Spleen (tissue), 11 donors: ENCODE results near the gene DDIT4. TPM values are rescaled to one million over a fixed set of nuclear protein-coding genes. Genes with fewer than 3 reads are reported as not detected.

Source experiments
- DNase-seq: peaks from one replicate; pipeline ENCODE4 v3.0.0-alpha.2; 2020
- H3K27ac ChIP-seq, 8 donors: fragments of 200-600 bp; sonication (generic) in 7 of 8; 1 replicate in 4 of 8; 2 replicates in 4 of 8; pipeline versions ENCODE4 v1.5.0 to v1.8.0; 2016 to 2021; ENCODE audit warnings: inconsistent platforms in 4 of 8, mild to moderate bottlenecking in 4 of 8, moderate library complexity in 1 of 8
- H3K27me3 ChIP-seq, 7 donors: fragments of 200-600 bp; sonication (generic) in 6 of 7; replicated peaks in 1 of 7; 1 replicate in 4 of 7; 2 replicates in 3 of 7; pipeline versions ENCODE4 v1.5.0 to v1.8.0; 2016 to 2021; ENCODE audit warnings: inconsistent platforms in 3 of 7, mild to moderate bottlenecking in 1 of 7
- H3K36me3 ChIP-seq, 6 donors: fragments of 200-600 bp; sonication (generic) in 5 of 6; 1 replicate in 4 of 6; 2 replicates in 2 of 6; pipeline versions ENCODE4 v1.5.0 to v1.8.0; 2016 to 2021; ENCODE audit warnings: inconsistent platforms in 2 of 6
- H3K4me1 ChIP-seq, 6 donors: fragments of 200-600 bp; sonication (generic) in 5 of 6; 1 replicate in 3 of 6; 2 replicates in 3 of 6; pipeline versions ENCODE4 v1.5.0 to v1.8.0; 2016 to 2021; ENCODE audit warnings: inconsistent platforms in 3 of 6
- H3K4me3 ChIP-seq, 8 donors: fragments of 200-600 bp; sonication (generic) in 7 of 8; 1 replicate in 4 of 8; 2 replicates in 4 of 8; pipeline versions ENCODE4 v1.5.0 to v1.8.0; 2016 to 2021; ENCODE audit warnings: inconsistent platforms in 4 of 8, mild to moderate bottlenecking in 4 of 8, moderate library complexity in 2 of 8
- H3K9me3 ChIP-seq, 8 donors: fragments of 200-600 bp; sonication (generic) in 7 of 8; 1 replicate in 4 of 8; 2 replicates in 4 of 8; pipeline versions ENCODE4 v1.5.0 to v1.8.0; 2016 to 2021; ENCODE audit warnings: inconsistent platforms in 4 of 8
- CTCF ChIP-seq, 11 experiments: fragments of 200-600 bp in 7 of 11; fragments of 450-650 bp in 4 of 11; sonication (generic) in 4 of 11; IDR thresholded peaks in 8 of 11; conservative IDR thresholded peaks in 3 of 11; 1 replicate in 7 of 11; 2 replicates in 4 of 11; pipeline versions ENCODE4 v1.4.0 to v1.8.0; 2016 to 2021; ENCODE audit warnings: antibody characterized with exemption in 11 of 11, inconsistent platforms in 4 of 11, mild to moderate bottlenecking in 1 of 11
- POLR2A ChIP-seq, 3 donors: fragments of 450-650 bp; IDR thresholded peaks; one replicate each; pipeline ENCODE4 v1.5.1; 2017; ENCODE audit warnings: antibody characterized with exemption in 3 of 3, mild to moderate bottlenecking in 1 of 3
- POLR2AphosphoS5 ChIP-seq, 3 donors: sonication (generic); formaldehyde crosslinking; IDR thresholded peaks; one replicate each; pipeline ENCODE4 v1.5.1; 2017; ENCODE audit warnings: antibody characterized with exemption in 3 of 3
- WGBS, 5 donors: extraction: QIAGEN DNeasy Blood & Tissue Kit in 3 of 5; methylation state at CpG; one replicate each; pipeline versions ENCODE4 v1.1.5 to v1.1.7; 2013 to 2018; 5-methylcytosine and 5-hydroxymethylcytosine counted together
- intact Hi-C: fragments of 100-400 bp; cut with DNase I; formaldehyde crosslinking; loops from one replicate; pipeline ENCODE4 v1.15.0; 2023; ENCODE audit warnings: low total_unique reads
- polyA plus RNA-seq, 3 donors: library from polyadenylated mRNA; stranded (reverse); fragments of 200-250 nt; gene quantifications; one replicate each; pipeline ENCODE4 v1.2.1, GENCODE V29; 2013
- total RNA-seq, 7 donors: library from RNA; depleted of rRNA in 3 of 7; stranded (reverse); fragments of >200 nt in 3 of 7; fragmentation: NEBNext Ultra II Directional in 4 of 7; extraction: Animal tissue kit (Norgen Biotek cat#: 25700) in 4 of 7; gene quantifications; one replicate each; pipeline versions ENCODE4 v1.1.0 to v1.2.1, GENCODE V29; 2016 to 2021
- donor health status: healthy with polysubstance abuse.
- donor health status: DM: no; HTN: no; CAD: no; lungs with moderate emphysema.
- donor health status: DM: no; HTN: no; CAD: no.
- donor health status: Bipolar disorder and iron deficiency.
- donor health status: healthy.
- donor health status: DM: no; HTN: no; CAD: no.
- donor health status: DM: yes; HTN: yes; CAD: no.

The DDIT4 gene
- total and polyA plus RNA-seq, 10 donors = 99.3 to 308 (median 228) TPM

DNA sequence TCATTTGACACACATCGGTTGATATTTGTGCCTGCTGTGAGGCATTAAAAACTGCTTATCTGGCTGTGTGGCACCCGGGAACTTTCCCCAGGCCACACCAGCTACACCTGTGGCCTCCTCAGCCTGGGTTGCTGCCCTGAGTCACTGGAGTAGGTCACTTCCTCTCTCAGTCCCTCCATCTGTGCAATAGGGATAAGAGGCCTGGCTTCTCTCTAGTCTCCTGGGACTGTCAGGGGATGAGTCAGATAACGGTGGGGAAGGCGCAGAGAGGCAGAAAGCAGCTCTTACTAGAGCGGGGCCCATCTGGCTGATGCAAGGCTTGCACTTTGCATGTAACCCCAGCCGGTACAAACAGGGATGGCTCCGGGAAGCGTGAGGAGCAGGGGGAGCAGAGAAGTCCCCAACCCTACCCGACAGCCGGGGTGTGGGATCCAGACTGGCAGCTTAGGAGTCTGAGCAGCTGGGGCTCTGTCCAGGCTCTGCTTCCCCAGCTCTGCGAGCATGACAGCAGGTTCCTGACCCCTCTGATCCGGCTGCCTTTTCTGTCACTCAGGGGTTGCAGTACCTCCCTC lies 47.0 kb downstream of the DDIT4 start:
- Histone ChIP-seq H3K27me3 (no peaks in the 10 kb centered on the region), H3K36me3 (no peaks in the 10 kb centered on the region), H3K4me3 (peak overlapping the region in 1 of 8 donors; percentile 69), H3K27ac (peak overlapping the region; percentile 91 to 99 (median 94)), H3K4me1 (peaks cover 74 to 100% (median 99%) of the 10 kb centered on the region in 6 donors), H3K9me3 (no peaks in the 10 kb centered on the region)
- TF ChIP-seq CTCF (IDR thresholded peaks at IDR 0.05 in 8 of 11, conservative IDR thresholded peaks at IDR 0.05 in 3 of 11) (no peak), POLR2AphosphoS5 (IDR thresholded peaks at IDR 0.05) (peak; percentile 29 to 84 (median 77))
- intact Hi-C loops = no loop called here
- peak; percentile 89 for DNase-seq
- 25 to 36% (median 26%) methylated on average over 12 of the region's 12 CpGs for WGBS, 5 donors

- DNase-seq = peak; percentile 77
- peaks cover 67 to 100% (median 97%) of the 10 kb centered on the region in 6 donors for H3K4me1 ChIP-seq
- 73 to 78% (median 76%) methylated on average over 11 to 13 of the region's 13 CpGs for WGBS, 5 donors
- peak overlapping the region; percentile 91 to 99 (median 94) for H3K27ac ChIP-seq
- H3K27me3 ChIP-seq = no peaks in the 10 kb centered on the region
- intact Hi-C loops = no loop called here
- H3K4me3 ChIP-seq = peak overlapping the region in 1 of 8 donors; percentile 69
- no peaks in the 10 kb centered on the region for H3K9me3 ChIP-seq
- H3K36me3 ChIP-seq = no peaks in the 10 kb centered on the region
- TF ChIP-seq CTCF (IDR thresholded peaks at IDR 0.05 in 8 of 11, conservative IDR thresholded peaks at IDR 0.05 in 3 of 11) = no peak
- TF ChIP-seq POLR2AphosphoS5 (IDR thresholded peaks at IDR 0.05) = no peak
- no peak for TF ChIP-seq POLR2A (IDR thresholded peaks at IDR 0.05)
Measured at GRCh38 chr10:72321248-72322029, 47.7 kb downstream of the DDIT4 start.

- Histone ChIP-seq H3K36me3 (no peaks in the 10 kb centered on the region), H3K27ac (peak overlapping the region in 5 of 8 donors; percentile 47 to 99 (median 98)), H3K27me3 (no peaks in the 10 kb centered on the region), H3K9me3 (no peaks in the 10 kb centered on the region), H3K4me1 (peaks cover 62 to 100% (median 95%) of the 10 kb centered on the region in 6 donors), H3K4me3 (no peak overlapping the region)
- intact Hi-C loops = no loop called here
- DNase-seq = peak; percentile 81
- TF ChIP-seq POLR2AphosphoS5 (IDR thresholded peaks at IDR 0.05) (no peak), CTCF (IDR thresholded peaks at IDR 0.05 in 8 of 11, conservative IDR thresholded peaks at IDR 0.05 in 3 of 11) (no peak), POLR2A (IDR thresholded peaks at IDR 0.05) (no peak)
- WGBS, 5 donors = 66 to 100% (median 80%) methylated on average over 3 of the region's 3 CpGs
Measured at GRCh38 chr10:72322030-72322279, 48.2 kb downstream of the DDIT4 start.

DNA sequence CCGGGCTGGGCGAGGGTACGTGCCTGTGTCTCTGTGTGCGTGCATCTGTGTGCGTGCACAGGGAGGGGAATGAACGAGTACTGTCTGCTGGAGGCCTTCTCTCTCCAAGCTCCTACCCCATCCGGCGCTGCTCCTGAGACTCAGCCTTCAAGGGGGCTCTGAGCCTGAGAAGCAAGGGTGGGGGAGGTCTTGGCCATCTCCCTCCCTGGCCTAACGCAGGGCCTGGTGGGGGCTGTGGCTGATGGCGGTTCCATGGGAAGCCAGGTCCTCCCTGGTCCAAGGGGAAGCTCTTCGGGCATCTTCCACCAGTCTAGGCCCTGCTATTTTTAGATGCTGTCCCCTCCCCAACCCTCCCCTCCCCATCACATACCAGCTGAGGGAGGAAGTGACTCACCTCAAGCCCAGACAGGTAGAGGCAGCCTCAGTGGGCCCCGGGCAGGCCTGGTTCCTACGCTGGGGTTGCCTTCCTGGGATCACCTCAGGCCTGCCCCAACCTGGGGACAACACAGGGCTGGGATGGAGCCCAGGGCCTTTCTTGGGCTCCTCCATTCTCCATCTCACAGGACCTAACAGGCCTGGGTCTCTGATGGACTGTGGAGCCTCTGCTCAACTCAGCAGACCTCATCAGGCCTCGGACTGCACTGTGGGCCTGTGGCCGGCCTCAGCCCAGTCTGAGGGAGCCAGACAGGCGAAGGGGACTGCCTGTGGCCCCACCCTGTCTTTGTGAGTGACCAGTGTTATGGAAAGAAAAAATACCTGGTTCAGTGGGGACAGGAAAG lies 48.7 kb downstream of the DDIT4 start:
- H3K4me1 ChIP-seq = peaks cover 60 to 100% (median 95%) of the 10 kb centered on the region in 6 donors
- DNase-seq = no peak
- H3K36me3 ChIP-seq = no peaks in the 10 kb centered on the region
- no peak overlapping the region for H3K4me3 ChIP-seq
- 82 to 90% (median 86%) methylated on average over 13 to 16 of the region's 16 CpGs for whole genome bisulfite sequencing, 5 donors
- peak overlapping the region in 6 of 8 donors; percentile 25 to 99 (median 72) for H3K27ac ChIP-seq
- H3K27me3 ChIP-seq = no peaks in the 10 kb centered on the region
- no peaks in the 10 kb centered on the region for H3K9me3 ChIP-seq
- intact Hi-C loops = no loop called here
- no peak for TF ChIP-seq POLR2A (IDR thresholded peaks at IDR 0.05)
- no peak for TF ChIP-seq CTCF (IDR thresholded peaks at IDR 0.05 in 8 of 11, conservative IDR thresholded peaks at IDR 0.05 in 3 of 11)
- TF ChIP-seq POLR2AphosphoS5 (IDR thresholded peaks at IDR 0.05) = no peak
